IPS DF 6.9 (cell line): ENCODE measurements around the gene ARID4B.
"Not testable (repeated sequence)": the region's sequence is repeated elsewhere in the genome, so short reads cannot be mapped to it uniquely, and the experiment has no call there.

Experiments used
- DNase-seq: peaks from one replicate; pipeline ENCODE4 v3.0.0-alpha.2; 2013; ENCODE audit warnings: low read depth, low spot score
- H3K27ac ChIP-seq: one replicate; pipeline ENCODE4 v1.5.1; 2013; ENCODE audit warnings: low read length, control low read depth
- H3K27me3 ChIP-seq: 2 replicates; pipeline ENCODE4 v1.6.1; 2013; ENCODE audit warnings: mild to moderate bottlenecking, low read length; ENCODE audit not compliant: control insufficient read depth, insufficient read depth
- H3K36me3 ChIP-seq: 2 replicates; pipeline ENCODE4 v1.6.1; 2013; ENCODE audit warnings: low read length; ENCODE audit not compliant: control insufficient read depth, insufficient read depth
- H3K4me1 ChIP-seq: 2 replicates; pipeline ENCODE4 v1.6.1; 2013; ENCODE audit warnings: low read length; ENCODE audit not compliant: control insufficient read depth, insufficient read depth
- H3K4me3 ChIP-seq: 2 replicates; pipeline ENCODE4 v1.5.1; 2013; ENCODE audit warnings: mild to moderate bottlenecking, low read length
- H3K9me3 ChIP-seq: 2 replicates; pipeline ENCODE4 v1.6.1; 2013; ENCODE audit warnings: low read length, inconsistent platforms; ENCODE audit not compliant: control insufficient read depth, insufficient read depth
- WGBS: extraction: QIAGEN DNeasy Blood & Tissue Kit; methylation state at CpG from one replicate; pipeline ENCODE4 v1.1.7; 2013; ENCODE audit warnings: mixed read lengths, missing lambda C conversion rate; ENCODE audit not compliant: insufficient read length, insufficient coverage; 5-methylcytosine and 5-hydroxymethylcytosine counted together

The ARID4B gene

DNA sequence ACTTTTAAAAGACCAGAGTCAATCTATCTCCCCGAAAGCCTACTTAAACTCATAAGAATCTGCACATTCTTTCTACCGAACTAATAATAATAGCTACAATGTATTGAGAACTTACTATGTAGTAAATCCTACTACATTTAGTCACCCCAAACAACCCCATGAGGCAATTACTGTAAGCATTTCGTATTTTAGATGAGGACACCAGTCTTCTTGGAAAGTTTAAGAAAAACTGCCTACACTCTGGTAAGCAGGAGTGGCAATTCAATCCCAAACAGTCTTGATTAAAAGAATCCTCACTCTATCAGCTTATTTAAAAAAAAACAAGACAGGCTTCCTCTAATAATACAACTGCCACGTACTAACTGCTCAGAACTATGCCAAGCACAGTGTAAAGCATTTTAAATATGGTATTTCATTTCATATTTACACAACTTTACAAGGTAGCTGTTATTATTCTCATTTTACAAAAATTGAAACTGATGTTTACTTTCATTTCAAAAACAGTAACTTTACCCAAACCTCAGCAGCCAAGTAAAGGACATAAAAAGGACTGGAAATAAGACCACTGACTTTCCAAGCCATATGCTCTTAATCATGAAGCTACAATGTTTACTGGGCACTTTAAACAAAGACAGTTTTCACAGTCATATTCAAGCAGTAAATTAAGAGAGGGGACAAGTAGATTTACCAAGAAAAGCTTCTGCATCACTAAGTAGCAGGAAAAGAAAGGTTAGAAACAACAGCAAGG, 13.9 kb downstream of the ARID4B start:
- Histone ChIP-seq H3K4me3 (no peak overlapping the region), H3K36me3 (0 out of 2 replicates have a peak, but pooled peaks cover 3% of the 10 kb centered on the region), H3K4me1 (no peaks in the 10 kb centered on the region), H3K27ac (no peak overlapping the region), H3K9me3 (no peaks in the 10 kb centered on the region), H3K27me3 (no peaks in the 10 kb centered on the region)
- WGBS: no CpG with 5 or more reads among the region's 4 CpGs
- no peak for DNase-seq

DNA sequence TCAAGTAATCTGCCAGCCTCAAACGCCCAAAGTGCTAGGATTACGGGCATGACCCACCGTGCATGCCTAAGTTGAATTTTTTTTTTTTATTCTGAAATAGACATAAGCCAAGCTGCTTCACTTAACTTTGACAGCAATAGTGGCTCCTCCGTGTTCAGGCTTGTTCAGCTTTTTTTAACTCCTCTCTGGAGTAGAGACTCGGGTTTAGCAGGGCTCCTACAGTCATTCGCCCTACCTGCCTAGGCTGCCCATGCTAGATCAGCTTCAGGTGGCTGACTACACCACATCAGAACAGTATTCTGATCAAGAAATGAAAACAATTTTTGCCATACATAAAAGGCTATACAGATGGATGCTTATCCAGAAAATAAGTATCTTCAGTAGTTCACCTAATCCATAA, 14.7 kb downstream of the ARID4B start:
- H3K36me3 ChIP-seq: 0 out of 2 replicates have a peak, but pooled peaks cover 3% of the 10 kb centered on the region
- no peak overlapping the region for H3K27ac ChIP-seq
- DNase-seq: no peak
- no peaks in the 10 kb centered on the region for H3K4me1 ChIP-seq
- no CpG with 5 or more reads among the region's 6 CpGs for WGBS
- no peaks in the 10 kb centered on the region for H3K9me3 ChIP-seq
- H3K27me3 ChIP-seq: no peaks in the 10 kb centered on the region
- H3K4me3 ChIP-seq: no peak overlapping the region

DNA sequence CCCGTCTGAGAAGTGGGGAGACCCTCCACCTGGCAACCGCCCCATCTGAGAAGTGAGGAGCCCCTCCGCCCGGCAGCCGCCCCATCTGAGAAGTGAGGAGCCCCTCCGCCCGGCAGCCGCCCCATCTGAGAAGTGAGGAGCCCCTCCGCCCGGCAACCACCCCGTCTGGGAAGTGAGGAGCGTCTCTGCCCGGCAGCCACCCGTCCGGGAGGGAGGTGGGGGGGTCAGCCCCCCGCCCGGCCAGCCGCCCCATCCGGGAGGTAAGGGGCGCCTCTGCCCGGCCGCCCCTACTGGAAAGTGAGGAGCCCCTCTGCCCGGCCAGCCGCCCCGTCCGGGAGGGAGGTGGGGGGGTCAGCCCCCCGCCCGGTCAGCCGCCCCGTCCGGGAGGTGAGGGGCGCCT, 18.8 kb downstream of the ARID4B start:
- not testable (repeated sequence) for H3K9me3 ChIP-seq, H3K27me3 ChIP-seq, DNase-seq, H3K4me1 ChIP-seq, H3K27ac ChIP-seq, H3K4me3 ChIP-seq, H3K36me3 ChIP-seq
- no CpG with 5 or more reads among the region's 32 CpGs for WGBS

DNA sequence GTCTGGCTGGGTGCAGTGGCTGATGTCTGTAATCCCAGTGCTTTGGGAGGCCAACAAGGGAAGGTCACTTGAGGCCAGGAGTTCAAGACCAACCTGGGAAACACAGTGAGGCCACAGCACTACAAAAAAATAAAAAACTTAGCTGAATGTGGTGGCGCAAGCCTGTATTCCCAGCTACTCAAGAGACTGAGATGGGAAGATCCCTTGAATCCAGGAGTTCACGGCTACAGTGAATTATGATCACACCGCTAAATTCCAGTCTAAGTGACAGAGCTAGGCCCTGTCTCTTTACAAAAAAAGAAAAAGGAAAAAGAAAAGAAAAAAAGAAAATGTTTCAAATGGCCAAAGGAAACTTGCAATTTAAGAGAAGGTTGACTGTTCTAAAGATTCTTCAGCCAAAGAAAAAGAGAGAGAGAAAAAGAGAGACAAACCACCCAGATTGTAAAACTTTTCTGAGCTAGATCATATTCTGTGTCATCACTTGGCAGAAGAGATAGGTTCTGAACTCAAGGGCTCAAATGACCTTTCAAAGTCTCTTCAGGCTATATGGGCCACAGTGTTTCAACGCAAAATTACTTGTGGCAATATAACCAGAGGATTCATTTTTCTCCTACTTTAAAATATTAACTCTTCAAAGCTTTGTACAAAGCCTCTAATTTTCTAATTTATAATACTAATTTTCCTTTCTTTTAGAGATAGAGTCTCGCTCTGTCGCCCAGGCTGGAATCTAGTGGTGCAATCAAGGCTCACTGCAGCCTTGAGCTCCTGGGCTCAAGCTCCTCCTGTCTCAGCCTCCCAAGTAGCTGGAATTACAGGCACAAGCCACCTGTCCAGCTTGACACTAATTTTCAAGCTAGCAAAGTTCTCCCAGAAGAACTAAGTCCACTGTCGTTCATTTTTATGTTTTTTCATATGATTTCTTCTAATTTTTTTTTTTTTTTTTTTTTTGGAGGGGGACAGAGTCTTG, 20.5 kb downstream of the ARID4B start:
- Histone ChIP-seq H3K4me1 (no peaks in the 10 kb centered on the region), H3K27me3 (no peaks in the 10 kb centered on the region), H3K36me3 (0 out of 2 replicates have a peak, but pooled peaks cover 3% of the 10 kb centered on the region), H3K27ac (no peak overlapping the region), H3K4me3 (no peak overlapping the region), H3K9me3 (no peaks in the 10 kb centered on the region)
- no CpG with 5 or more reads among the region's 7 CpGs for WGBS
- DNase-seq: no peak

DNA sequence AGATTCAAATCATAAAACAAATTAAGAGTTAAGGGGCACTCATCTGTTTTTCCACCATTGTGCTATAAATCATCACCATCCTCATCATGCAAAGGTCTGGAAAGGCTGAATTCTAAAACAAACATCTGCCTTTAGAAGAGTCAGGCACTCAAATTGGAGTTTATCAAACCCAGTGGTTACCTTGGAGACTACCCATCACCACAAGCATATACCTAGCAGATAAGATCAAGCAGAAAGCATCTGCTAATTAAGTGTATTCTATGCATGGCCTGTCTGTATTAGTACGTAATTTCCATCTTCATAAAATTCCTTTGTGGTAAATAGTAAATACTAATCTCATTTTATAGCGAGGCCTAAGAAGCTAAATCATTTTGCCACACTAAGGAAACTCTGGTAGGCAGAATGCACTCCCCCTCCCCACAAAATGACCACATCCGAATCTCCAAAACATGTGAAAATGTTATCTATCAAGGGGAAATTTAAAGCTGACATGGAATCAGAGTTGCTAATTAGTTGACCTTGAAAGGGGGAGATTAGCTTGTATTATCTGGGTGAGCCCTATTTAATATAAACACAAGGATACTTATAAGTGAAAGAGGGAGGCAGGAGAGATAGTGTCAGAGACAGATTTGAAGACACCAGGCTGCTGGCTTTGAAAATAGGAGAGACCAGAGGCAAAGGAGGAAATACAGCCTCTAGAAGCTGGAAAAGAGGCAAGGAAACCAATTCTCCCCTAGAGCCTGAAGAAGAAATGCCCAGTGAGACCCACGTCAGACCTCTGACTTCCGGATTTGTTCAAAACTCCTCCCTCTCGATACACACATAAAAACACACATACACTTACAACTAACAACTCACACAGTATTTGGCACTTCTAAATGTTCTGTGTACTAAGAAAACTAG, 23.2 kb downstream of the ARID4B start:
- no peak overlapping the region for H3K27ac ChIP-seq
- H3K36me3 ChIP-seq: no peaks in the 10 kb centered on the region
- H3K27me3 ChIP-seq: no peaks in the 10 kb centered on the region
- no peak for DNase-seq
- no peaks in the 10 kb centered on the region for H3K9me3 ChIP-seq
- H3K4me3 ChIP-seq: no peak overlapping the region
- H3K4me1 ChIP-seq: no peaks in the 10 kb centered on the region
- WGBS: 100% methylated on average over 2 of the region's 6 CpGs

DNA sequence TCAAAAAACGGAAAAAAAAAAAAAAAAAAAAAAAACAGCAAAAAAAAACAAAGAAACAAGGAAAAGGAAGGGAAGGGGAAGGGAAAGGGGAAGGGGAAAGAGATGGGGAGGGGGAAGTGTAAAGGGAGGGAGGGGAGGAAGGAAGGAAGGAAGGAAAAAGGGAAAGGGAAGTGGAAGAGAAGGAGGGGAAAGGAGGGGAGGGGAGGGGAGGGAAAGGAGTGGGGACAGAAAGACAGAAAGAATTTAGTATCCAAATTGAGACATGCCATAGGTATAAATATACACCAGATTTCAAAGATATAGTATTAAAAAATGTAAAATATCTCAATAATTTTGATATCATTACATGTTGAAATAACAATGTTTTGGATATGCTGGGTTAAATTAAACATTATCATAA, 25.8 kb downstream of the ARID4B start:
- WGBS: no CpG with 5 or more reads among the region's 1 CpG
- H3K9me3 ChIP-seq: no peaks in the 10 kb centered on the region
- no peaks in the 10 kb centered on the region for H3K36me3 ChIP-seq
- H3K27ac ChIP-seq: no peak overlapping the region
- no peak overlapping the region for H3K4me3 ChIP-seq
- DNase-seq: no peak
- H3K27me3 ChIP-seq: no peaks in the 10 kb centered on the region
- H3K4me1 ChIP-seq: no peaks in the 10 kb centered on the region

DNA sequence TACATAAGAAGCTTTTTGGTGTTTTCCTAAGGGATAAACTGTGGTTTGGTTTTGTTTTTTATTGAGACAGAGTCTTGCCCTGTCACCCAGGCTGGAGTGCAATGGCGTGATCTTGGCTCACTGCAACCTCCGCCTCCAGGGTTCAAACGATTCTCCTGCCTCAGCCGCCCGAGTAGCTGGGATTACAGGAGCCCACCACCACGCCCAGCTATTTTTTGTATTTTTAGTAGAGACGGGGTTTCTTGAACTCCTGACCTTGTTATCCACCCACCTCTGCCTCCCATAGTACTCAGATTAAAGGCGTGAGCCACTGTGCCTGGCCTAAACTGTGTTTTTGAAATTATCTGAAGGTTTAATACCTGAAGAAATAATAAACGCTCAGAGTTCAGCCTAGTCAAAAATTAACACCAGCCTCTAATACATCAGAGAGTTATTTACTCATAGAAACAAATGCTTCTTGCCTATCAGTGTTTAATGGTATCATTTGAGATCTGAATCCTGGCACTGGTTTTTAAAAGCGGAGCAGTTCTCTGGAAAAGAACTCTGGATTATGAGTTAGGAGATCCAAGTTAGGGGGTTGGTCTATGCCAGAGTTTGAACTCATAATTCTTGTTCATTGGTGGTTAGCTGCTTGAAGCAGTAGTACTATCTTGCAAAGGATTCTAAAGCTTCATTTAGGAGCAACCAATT, 28.7 kb downstream of the ARID4B start:
- H3K27me3 ChIP-seq: no peaks in the 10 kb centered on the region
- H3K36me3 ChIP-seq: no peaks in the 10 kb centered on the region
- H3K9me3 ChIP-seq: no peaks in the 10 kb centered on the region
- no peak for DNase-seq
- no peak overlapping the region for H3K4me3 ChIP-seq
- no peaks in the 10 kb centered on the region for H3K4me1 ChIP-seq
- no peak overlapping the region for H3K27ac ChIP-seq
- no CpG with 5 or more reads among the region's 10 CpGs for WGBS

DNA sequence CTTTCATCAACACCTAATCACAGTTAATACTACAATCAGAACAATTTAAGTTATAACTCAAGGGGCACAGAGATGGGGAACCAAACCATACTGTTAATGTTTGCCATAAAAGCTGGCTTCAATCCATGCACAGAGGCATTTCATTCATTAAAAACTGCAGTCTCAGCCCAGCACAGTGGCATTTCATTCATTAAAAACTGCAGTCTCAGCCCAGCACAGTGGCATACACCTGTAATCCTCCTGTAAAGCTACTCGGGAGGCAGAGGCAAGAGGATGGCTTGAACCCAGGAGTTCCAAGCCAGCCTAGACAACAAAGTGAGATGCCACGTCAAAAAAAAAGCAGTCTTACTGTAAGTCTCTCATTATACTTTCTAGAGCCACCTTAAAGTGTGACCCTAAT, 29.2 kb downstream of the ARID4B start:
- no peaks in the 10 kb centered on the region for H3K4me1 ChIP-seq
- no peak overlapping the region for H3K4me3 ChIP-seq
- H3K36me3 ChIP-seq: no peaks in the 10 kb centered on the region
- H3K27ac ChIP-seq: no peak overlapping the region
- no peaks in the 10 kb centered on the region for H3K9me3 ChIP-seq
- no CpG with 5 or more reads among the region's 2 CpGs for WGBS
- DNase-seq: no peak
- H3K27me3 ChIP-seq: no peaks in the 10 kb centered on the region

DNA sequence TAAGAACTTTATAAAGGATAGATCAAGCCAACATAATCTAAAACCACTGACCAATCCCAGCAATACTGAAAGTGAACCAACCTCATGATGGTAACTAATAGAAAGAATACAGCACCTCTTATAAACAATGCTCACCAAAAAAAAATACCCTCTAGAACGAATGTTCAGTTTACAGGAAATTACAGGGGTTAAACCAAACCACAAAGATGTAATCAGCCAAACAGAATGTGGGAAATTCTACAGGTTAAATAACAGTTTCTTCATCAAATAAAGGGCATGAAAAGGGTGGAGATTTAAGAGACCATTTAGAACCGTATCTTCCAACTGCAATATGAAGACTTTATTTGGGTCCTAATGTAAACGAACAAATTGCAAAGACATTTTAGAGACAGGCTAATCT, 30.4 kb downstream of the ARID4B start:
- no peak for DNase-seq
- Histone ChIP-seq H3K36me3 (no peaks in the 10 kb centered on the region), H3K4me3 (no peak overlapping the region), H3K9me3 (no peaks in the 10 kb centered on the region), H3K4me1 (no peaks in the 10 kb centered on the region), H3K27ac (no peak overlapping the region), H3K27me3 (no peaks in the 10 kb centered on the region)
- WGBS: no CpG with 5 or more reads among the region's 3 CpGs
